CD4-positive, alpha-beta T cell (primary cell): ENCODE results near the gene PRKG1. TPM values are rescaled to one million over a fixed set of nuclear protein-coding genes. Genes with fewer than 3 reads are reported as not detected.

Experiments used
- ATAC-seq: fragments of 200-7000 bp; cut with Tn5 transposase; one replicate; pipeline ENCODE4 v1.10.0; 2022; ENCODE audit warnings: mild to moderate bottlenecking; ENCODE audit not compliant: poor library complexity
- CTCF ChIA-PET: fragments of 350-600 bp; sonication (Branson Sonifier 250); formaldehyde crosslinking; loops from one replicate; lab custom pipeline; 2021; ENCODE audit warnings: antibody characterized with exemption, inconsistent platforms; lab: Charles Lee
- POLR2A ChIA-PET: fragments of 350-600 bp; sonication (Branson Sonifier 250); formaldehyde crosslinking; loops from one replicate; lab custom pipeline; 2021; ENCODE audit warnings: antibody characterized with exemption, inconsistent platforms; lab: Charles Lee
- DNase-seq, 14 experiments: peaks; one replicate each; pipeline ENCODE4 v3.0.0-alpha.2; 2013 to 2020; ENCODE audit warnings: mixed read lengths in 2 of 14
- H3K27ac ChIP-seq, 2 donors: one replicate each; pipeline versions ENCODE4 v1.5.1 to v1.7.0; 2013; ENCODE audit warnings: low read length in 2 of 2, low read depth in 1 of 2, mild to moderate bottlenecking in 1 of 2
- H3K27me3 ChIP-seq, 2 experiments: 1 replicate in 1 of 2; 2 replicates in 1 of 2; pipeline versions ENCODE4 v1.6.1 to v1.7.0; 2013; ENCODE audit warnings: low read length in 2 of 2, control low read depth in 1 of 2, mild to moderate bottlenecking in 1 of 2, moderate library complexity in 1 of 2; ENCODE audit not compliant: insufficient read depth in 2 of 2, control insufficient read depth in 1 of 2
- H3K36me3 ChIP-seq: one replicate; pipeline ENCODE4 v1.6.1; 2013; ENCODE audit warnings: low read length, control low read depth; ENCODE audit not compliant: insufficient read depth
- H3K4me1 ChIP-seq: one replicate; pipeline ENCODE4 v1.6.1; 2013; ENCODE audit warnings: low read length, control low read depth; ENCODE audit not compliant: insufficient read depth
- H3K4me3 ChIP-seq: one replicate; pipeline ENCODE4 v1.5.1; 2013; ENCODE audit warnings: mild to moderate bottlenecking, low read length, moderate library complexity
- H3K9me3 ChIP-seq, 2 experiments: 1 replicate in 1 of 2; 2 replicates in 1 of 2; pipeline versions ENCODE4 v1.6.1 to v1.7.0; 2013; ENCODE audit warnings: low read length in 2 of 2, mild to moderate bottlenecking in 2 of 2, control low read depth in 1 of 2, moderate library complexity in 1 of 2; ENCODE audit not compliant: control insufficient read depth in 1 of 2, insufficient read depth in 1 of 2
- H3K27ac Mint-ChIP-seq: one replicate; pipeline ENCODE4 v1.8.0; 2020; ENCODE audit warnings: mixed read lengths
- H3K27me3 Mint-ChIP-seq: one replicate; pipeline ENCODE4 v1.8.0; 2021; ENCODE audit warnings: mixed read lengths
- H3K36me3 Mint-ChIP-seq: one replicate; pipeline ENCODE4 v1.8.0; 2021; ENCODE audit warnings: low read depth, mixed read lengths
- H3K4me1 Mint-ChIP-seq: one replicate; pipeline ENCODE4 v1.8.0; 2021; ENCODE audit warnings: low read depth, mixed read lengths
- H3K4me3 Mint-ChIP-seq: one replicate; pipeline ENCODE4 v1.8.0; 2020; ENCODE audit warnings: mild to moderate bottlenecking, mixed read lengths
- H3K9me3 Mint-ChIP-seq: one replicate; pipeline ENCODE4 v1.8.0; 2020; ENCODE audit warnings: mixed read lengths
- intact Hi-C, 2 experiments: fragments of 100-400 bp; cut with DNase I in 1 of 2; cut with micrococcal nuclease in 1 of 2; formaldehyde crosslinking; loops; one replicate each; pipeline versions ENCODE4 v1.15.1 to v1.9.0; 2023 to 2025; cut with DNase I, micrococcal nuclease
- total RNA-seq, 174 experiments: library from RNA in 2 of 174; stranded (reverse) in 2 of 174; gene quantifications; one replicate each; pipeline ENCODE4 v1.2.3 and lab custom pipeline; 2021 to 2026
- TF ChIP-seq, protein P1 (sequence below): fragments of 200-600 bp; IDR thresholded peaks from one replicate; pipeline ENCODE4 v1.8.0; 2022; ENCODE audit warnings: antibody characterized with exemption, mild to moderate bottlenecking

Gene PRKG1
- total RNA-seq, 2 experiments from 2014 or later: 0.31 TPM; not detected in 1

DNA sequence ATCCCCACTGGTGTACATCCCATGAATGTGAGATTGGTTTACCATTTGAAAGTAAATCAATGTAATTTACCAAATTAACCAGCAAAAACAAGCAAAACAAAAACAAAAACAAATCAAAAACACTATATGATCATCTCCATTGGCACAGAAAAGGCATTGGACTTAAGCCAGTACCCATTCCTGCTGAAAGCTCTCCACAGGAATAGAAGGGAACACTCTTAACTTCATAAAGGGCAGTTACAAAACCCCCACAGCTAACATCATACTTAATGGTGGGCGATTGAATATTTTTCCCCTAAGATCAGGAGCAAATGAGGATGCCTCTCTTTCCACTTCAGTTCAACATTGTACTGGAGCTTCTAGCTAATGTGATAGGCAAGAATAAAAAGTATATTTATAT is 34.1 kb downstream of the PRKG1 start:
- no peaks in the 10 kb centered on the region for H3K4me1 Mint-ChIP-seq
- TF ChIP-seq, protein P1, sequence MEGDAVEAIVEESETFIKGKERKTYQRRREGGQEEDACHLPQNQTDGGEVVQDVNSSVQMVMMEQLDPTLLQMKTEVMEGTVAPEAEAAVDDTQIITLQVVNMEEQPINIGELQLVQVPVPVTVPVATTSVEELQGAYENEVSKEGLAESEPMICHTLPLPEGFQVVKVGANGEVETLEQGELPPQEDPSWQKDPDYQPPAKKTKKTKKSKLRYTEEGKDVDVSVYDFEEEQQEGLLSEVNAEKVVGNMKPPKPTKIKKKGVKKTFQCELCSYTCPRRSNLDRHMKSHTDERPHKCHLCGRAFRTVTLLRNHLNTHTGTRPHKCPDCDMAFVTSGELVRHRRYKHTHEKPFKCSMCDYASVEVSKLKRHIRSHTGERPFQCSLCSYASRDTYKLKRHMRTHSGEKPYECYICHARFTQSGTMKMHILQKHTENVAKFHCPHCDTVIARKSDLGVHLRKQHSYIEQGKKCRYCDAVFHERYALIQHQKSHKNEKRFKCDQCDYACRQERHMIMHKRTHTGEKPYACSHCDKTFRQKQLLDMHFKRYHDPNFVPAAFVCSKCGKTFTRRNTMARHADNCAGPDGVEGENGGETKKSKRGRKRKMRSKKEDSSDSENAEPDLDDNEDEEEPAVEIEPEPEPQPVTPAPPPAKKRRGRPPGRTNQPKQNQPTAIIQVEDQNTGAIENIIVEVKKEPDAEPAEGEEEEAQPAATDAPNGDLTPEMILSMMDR: no peak
- CTCF ChIA-PET: no interaction called here
- no peaks in the 10 kb centered on the region for H3K36me3 Mint-ChIP-seq
- DNase-seq (no peak), ATAC-seq (no peak)
- intact Hi-C loops: no loop called here
- no peaks in the 10 kb centered on the region for H3K9me3 Mint-ChIP-seq
- Histone ChIP-seq H3K4me1 (no peaks in the 10 kb centered on the region), H3K4me3 (no peak overlapping the region), H3K36me3 (no peaks in the 10 kb centered on the region), H3K27me3 (no peaks in the 10 kb centered on the region), H3K27ac (no peak overlapping the region), H3K9me3 (no peaks in the 10 kb centered on the region)
- no peaks in the 10 kb centered on the region for H3K27me3 Mint-ChIP-seq
- no peak overlapping the region for H3K4me3 Mint-ChIP-seq
- no peak overlapping the region for H3K27ac Mint-ChIP-seq
- POLR2A ChIA-PET: no interaction called here

DNA sequence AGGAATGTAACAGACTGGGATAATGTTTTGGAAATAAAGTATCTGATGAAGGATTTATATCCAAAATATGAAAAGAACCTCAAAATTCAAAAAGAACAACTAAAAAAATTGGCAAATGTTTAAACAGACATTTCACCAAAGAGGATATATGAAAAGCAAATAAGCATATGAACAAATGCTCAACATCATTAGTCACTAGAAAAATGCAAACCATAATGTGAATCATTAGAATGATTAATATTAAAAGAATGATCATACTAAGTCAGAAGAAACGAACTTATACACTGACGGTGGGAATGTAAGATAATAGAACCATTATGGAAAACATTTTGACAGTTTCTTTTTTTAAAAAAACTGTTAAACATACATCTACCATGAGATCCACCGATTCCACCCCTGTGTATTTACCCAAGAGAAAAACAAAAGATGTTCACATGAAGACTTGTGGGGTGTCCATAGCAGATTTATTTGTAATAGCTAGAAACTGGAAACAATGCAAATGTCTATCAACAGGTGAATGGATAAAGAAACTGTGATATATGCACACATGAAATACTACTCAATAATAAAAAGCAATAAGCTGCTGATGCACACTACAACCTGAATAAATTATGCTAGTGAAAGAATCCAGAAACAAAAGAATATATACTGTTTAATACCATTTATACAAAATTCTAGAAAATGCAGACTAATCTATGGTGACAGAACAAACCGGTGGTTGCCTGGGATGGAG is 35.7 kb downstream of the PRKG1 start:
- intact Hi-C loops: no loop called here
- Mint-ChIP-seq H3K4me3 (no peak overlapping the region), H3K27me3 (no peaks in the 10 kb centered on the region), H3K36me3 (no peaks in the 10 kb centered on the region), H3K9me3 (no peaks in the 10 kb centered on the region), H3K27ac (no peak overlapping the region), H3K4me1 (no peaks in the 10 kb centered on the region)
- Histone ChIP-seq H3K4me1 (no peaks in the 10 kb centered on the region), H3K36me3 (no peaks in the 10 kb centered on the region), H3K27me3 (no peaks in the 10 kb centered on the region), H3K4me3 (no peak overlapping the region), H3K27ac (no peak overlapping the region), H3K9me3 (no peaks in the 10 kb centered on the region)
- ChIA-PET CTCF (no interaction called here), POLR2A (no interaction called here)
- TF ChIP-seq, protein P1: no peak
- no peak for DNase-seq
- ATAC-seq: no peak

DNA sequence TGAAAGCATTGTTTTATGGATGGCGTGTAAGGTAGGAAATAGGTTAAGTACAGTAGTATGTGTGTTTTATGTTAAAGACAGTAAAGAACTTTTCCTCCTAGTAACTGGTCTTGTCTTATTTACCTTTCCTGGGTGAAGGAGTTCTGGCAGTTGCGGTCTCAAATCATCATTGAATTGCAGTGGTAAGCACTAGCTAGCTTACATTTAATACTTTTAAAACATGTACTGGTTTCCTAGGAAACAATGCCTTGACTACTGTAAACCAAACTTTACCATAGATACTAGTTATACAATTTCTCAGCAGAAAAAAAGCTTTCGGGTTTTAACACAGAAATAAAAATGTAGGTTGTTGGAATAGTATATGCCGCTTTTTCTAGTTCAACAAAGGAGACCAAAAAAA is 37.7 kb downstream of the PRKG1 start:
- H3K27me3 Mint-ChIP-seq: no peaks in the 10 kb centered on the region
- intact Hi-C loops: no loop called here
- H3K9me3 Mint-ChIP-seq: no peaks in the 10 kb centered on the region
- Histone ChIP-seq H3K36me3 (no peaks in the 10 kb centered on the region), H3K9me3 (no peaks in the 10 kb centered on the region), H3K27ac (no peak overlapping the region), H3K27me3 (no peaks in the 10 kb centered on the region), H3K4me3 (no peak overlapping the region), H3K4me1 (no peaks in the 10 kb centered on the region)
- ChIA-PET POLR2A (no interaction called here), CTCF (no interaction called here)
- no peaks in the 10 kb centered on the region for H3K36me3 Mint-ChIP-seq
- TF ChIP-seq, protein P1: no peak
- DNase-seq (no peak), ATAC-seq (no peak)
- H3K4me3 Mint-ChIP-seq: no peak overlapping the region
- no peaks in the 10 kb centered on the region for H3K4me1 Mint-ChIP-seq
- no peak overlapping the region for H3K27ac Mint-ChIP-seq
